Liver (tissue), 3 donors: ENCODE data around the gene LPXN.

Experiments
- CTCF ChIP-seq: fragments of 150-350 bp; IDR thresholded peaks from 2 replicates; pipeline ENCODE4 v1.5.1; 2017; ENCODE audit warnings: improper control_type of control experiment, low read depth, low read length; ENCODE audit not compliant: missing input control
- JUND ChIP-seq, 2 donors: IDR thresholded peaks; 2 replicates each; pipeline ENCODE4 v1.6.1; 2016; ENCODE audit warnings: antibody characterized with exemption in 2 of 2
- RAD21 ChIP-seq, 2 donors: IDR thresholded peaks; 2 replicates each; pipeline ENCODE4 v1.6.1; 2016; ENCODE audit warnings: antibody characterized with exemption in 2 of 2, mild to moderate bottlenecking in 2 of 2
- SP1 ChIP-seq: IDR thresholded peaks from 2 replicates; pipeline ENCODE4 v1.6.1; 2018; ENCODE audit warnings: antibody characterized with exemption, mild to moderate bottlenecking
- donor health status: healthy.
- donor health status: healthy.

- TF ChIP-seq CTCF (no peak), RAD21 (IDR thresholded peaks at IDR 0.05) (no peak), SP1 (no peak), JUND (IDR thresholded peaks at IDR 0.05) (no peak)
Measured at GRCh38 chr11:58549644-58550043, 26.0 kb downstream of the LPXN start.
